Activated B cell treated with CpG ODN at 0.5 μM for 24 hours (primary cell): Measurements from ENCODE around the gene TBX2. TPM values are rescaled to one million over a fixed set of nuclear protein-coding genes. Genes with fewer than 3 reads are reported as not detected.
A peak's percentile ranks its signal among the peaks of the same experiment; 100 is the strongest.

ENCODE experiments used
- ATAC-seq: fragments of 200-7000 bp; cut with Tn5 transposase; one replicate; pipeline ENCODE4 v1.10.0; 2021; ENCODE audit warnings: low read depth, mild to moderate bottlenecking, moderate library complexity
- CTCF ChIA-PET: fragments of 350-600 bp; sonication (Branson Sonifier 250); formaldehyde crosslinking; loops from one replicate; lab custom pipeline; 2021; ENCODE audit warnings: antibody characterized with exemption; lab: Charles Lee
- POLR2A ChIA-PET: fragments of 350-600 bp; sonication (Branson Sonifier 250); formaldehyde crosslinking; loops from one replicate; lab custom pipeline; 2021; ENCODE audit warnings: antibody characterized with exemption; lab: Charles Lee
- DNase-seq: peaks from one replicate; pipeline ENCODE4 v3.0.0; 2022
- H3K27ac Mint-ChIP-seq: one replicate; pipeline ENCODE4 v1.8.0; 2020; ENCODE audit warnings: mixed read lengths
- H3K27me3 Mint-ChIP-seq: one replicate; pipeline ENCODE4 v1.8.0; 2021; ENCODE audit warnings: mixed read lengths
- H3K36me3 Mint-ChIP-seq: one replicate; pipeline ENCODE4 v1.8.0; 2021; ENCODE audit warnings: low read depth, mixed read lengths
- H3K4me1 Mint-ChIP-seq: one replicate; pipeline ENCODE4 v1.8.0; 2021; ENCODE audit warnings: mixed read lengths
- H3K4me3 Mint-ChIP-seq: one replicate; pipeline ENCODE4 v1.8.0; 2020; ENCODE audit warnings: mild to moderate bottlenecking, mixed read lengths
- H3K9me3 Mint-ChIP-seq: one replicate; pipeline ENCODE4 v1.8.0; 2020; ENCODE audit warnings: mixed read lengths
- intact Hi-C: fragments of 100-400 bp; cut with micrococcal nuclease; formaldehyde crosslinking; loops from one replicate; pipeline ENCODE4 v1.15.1; 2024
- total RNA-seq: library from RNA; stranded (reverse); gene quantifications from 2 replicates; pipeline ENCODE4 v1.2.3, GENCODE V29; 2022
- TF ChIP-seq, protein P1 (sequence below): fragments of 200-600 bp; IDR thresholded peaks from one replicate; pipeline ENCODE4 v1.8.0; 2022; ENCODE audit warnings: antibody characterized with exemption, mild to moderate bottlenecking

Gene TBX2
- total RNA-seq, 1 donor from 2014 or later, result not detected

DNA sequence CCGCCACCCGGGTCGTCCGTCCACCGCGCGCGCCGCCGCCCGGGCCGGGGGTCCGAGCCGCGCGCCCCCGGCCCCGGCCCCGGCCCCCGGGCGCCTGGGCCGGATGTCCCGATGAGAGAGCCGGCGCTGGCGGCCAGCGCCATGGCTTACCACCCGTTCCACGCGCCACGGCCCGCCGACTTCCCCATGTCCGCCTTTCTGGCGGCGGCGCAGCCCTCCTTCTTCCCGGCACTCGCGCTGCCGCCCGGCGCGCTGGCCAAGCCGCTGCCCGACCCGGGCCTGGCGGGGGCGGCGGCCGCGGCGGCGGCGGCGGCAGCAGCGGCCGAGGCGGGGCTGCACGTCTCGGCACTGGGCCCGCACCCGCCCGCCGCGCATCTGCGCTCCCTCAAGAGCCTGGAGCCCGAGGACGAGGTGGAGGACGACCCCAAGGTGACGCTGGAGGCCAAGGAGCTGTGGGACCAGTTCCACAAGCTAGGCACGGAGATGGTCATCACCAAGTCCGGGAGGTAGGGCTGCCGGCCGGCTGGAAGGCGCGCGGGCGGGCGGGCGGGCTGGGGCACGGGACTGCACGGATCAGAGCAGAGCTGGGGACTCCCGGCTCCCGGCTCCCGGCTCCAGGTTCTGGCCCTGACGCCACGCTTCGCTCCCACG, 548 bp downstream of the TBX2 start:
- intact Hi-C loops, result loop anchor here (10.0 kb wide), 1 partner anchor 255 kb away; no protein-coding TSS in a partner anchor
- H3K9me3 Mint-ChIP-seq, result no peaks in the 10 kb centered on the region
- ChIA-PET POLR2A (no interaction called here), CTCF (interaction anchor here (3.3 kb wide), 1 partner anchor 12 kb away, joined by 14 read pairs; no protein-coding TSS in a partner anchor)
- H3K27me3 Mint-ChIP-seq, result peaks cover 51% of the 10 kb centered on the region
- no peaks in the 10 kb centered on the region for H3K36me3 Mint-ChIP-seq
- no peak overlapping the region for H3K27ac Mint-ChIP-seq
- peak overlapping the region; percentile 70 for H3K4me3 Mint-ChIP-seq
- TF ChIP-seq, protein P1, sequence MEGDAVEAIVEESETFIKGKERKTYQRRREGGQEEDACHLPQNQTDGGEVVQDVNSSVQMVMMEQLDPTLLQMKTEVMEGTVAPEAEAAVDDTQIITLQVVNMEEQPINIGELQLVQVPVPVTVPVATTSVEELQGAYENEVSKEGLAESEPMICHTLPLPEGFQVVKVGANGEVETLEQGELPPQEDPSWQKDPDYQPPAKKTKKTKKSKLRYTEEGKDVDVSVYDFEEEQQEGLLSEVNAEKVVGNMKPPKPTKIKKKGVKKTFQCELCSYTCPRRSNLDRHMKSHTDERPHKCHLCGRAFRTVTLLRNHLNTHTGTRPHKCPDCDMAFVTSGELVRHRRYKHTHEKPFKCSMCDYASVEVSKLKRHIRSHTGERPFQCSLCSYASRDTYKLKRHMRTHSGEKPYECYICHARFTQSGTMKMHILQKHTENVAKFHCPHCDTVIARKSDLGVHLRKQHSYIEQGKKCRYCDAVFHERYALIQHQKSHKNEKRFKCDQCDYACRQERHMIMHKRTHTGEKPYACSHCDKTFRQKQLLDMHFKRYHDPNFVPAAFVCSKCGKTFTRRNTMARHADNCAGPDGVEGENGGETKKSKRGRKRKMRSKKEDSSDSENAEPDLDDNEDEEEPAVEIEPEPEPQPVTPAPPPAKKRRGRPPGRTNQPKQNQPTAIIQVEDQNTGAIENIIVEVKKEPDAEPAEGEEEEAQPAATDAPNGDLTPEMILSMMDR, result no peak
- peaks cover 51% of the 10 kb centered on the region for H3K4me1 Mint-ChIP-seq
- ATAC-seq, result no peak
- DNase-seq, result no peak

DNA sequence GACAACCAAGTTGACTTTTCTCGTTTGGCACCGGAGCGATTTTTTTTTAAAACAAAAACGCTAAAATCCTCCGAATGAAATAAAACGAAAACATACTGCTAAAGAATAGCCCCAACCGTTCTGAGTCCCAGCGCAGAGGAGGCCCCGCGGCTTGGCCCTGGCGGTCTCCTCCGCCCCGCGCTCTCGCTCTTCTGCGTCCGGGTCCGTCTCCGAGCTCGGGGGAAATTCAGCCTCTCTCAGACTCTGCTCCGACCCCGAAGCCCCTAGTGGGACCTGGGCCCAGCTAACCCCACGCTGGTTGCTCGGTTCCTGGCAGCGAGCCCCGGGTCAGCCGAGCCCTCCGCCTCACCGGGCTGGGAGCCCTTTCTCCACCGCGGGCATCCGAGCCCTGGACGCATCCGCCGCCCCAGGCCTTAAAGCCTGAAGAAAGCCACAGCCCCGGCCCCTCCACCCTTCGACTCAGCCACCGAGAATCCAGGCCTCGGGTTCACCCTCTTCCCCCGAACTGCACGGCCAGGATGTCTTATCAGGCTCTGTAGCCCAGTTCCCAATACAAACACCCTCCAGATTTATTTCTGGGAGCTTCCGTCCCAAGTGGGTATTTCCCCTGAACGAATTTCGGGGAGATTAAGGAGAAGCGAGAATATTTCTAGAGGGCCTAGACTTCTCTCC, 1.2 kb downstream of the TBX2 start:
- Mint-ChIP-seq H3K36me3 (no peaks in the 10 kb centered on the region), H3K4me3 (peak overlapping the region; percentile 70), H3K27ac (no peak overlapping the region), H3K9me3 (no peaks in the 10 kb centered on the region), H3K27me3 (peaks cover 47% of the 10 kb centered on the region), H3K4me1 (peaks cover 46% of the 10 kb centered on the region)
- intact Hi-C loops, result loop anchor here (10.0 kb wide), 1 partner anchor 256 kb away; no protein-coding TSS in a partner anchor
- CTCF ChIA-PET, result interaction anchor here (3.3 kb wide), 1 partner anchor 12 kb away, joined by 14 read pairs; no protein-coding TSS in a partner anchor
- POLR2A ChIA-PET, result no interaction called here
- TF ChIP-seq, protein P1, result no peak
- no peak for DNase-seq
- peak; percentile 27 for ATAC-seq

DNA sequence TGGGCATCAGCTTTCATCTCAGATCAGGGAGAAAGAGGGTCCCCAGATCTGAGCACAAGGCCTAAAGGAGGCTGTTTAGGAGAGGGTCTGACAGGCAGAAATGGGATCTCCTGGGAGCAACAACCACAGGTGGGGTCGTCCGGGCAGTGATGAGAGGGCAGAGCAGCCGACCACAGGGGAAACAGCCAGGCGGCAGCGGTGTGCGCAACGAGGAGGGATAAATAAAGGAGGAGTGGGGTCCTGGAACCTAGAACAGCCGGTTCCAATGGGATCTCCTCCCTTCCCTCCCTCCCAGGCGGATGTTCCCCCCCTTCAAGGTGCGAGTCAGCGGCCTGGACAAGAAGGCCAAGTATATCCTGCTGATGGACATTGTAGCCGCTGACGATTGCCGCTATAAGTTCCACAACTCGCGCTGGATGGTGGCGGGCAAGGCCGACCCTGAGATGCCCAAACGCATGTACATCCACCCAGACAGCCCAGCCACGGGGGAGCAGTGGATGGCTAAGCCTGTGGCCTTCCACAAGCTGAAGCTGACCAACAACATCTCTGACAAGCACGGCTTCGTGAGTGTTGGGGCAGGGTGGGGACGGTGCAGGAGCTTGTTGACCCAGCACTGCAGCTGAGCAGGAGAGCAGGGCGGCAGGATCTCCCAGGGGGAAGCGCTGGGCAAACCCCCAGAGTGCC, 1.9 kb downstream of the TBX2 start:
- intact Hi-C loops, result loop anchor here (10.0 kb wide), 1 partner anchor 257 kb away; no protein-coding TSS in a partner anchor
- TF ChIP-seq, protein P1, result no peak
- Mint-ChIP-seq H3K27ac (peak overlapping the region; percentile 42), H3K4me3 (peak overlapping the region; percentile 28), H3K9me3 (no peaks in the 10 kb centered on the region), H3K27me3 (peaks cover 53% of the 10 kb centered on the region), H3K4me1 (peaks cover 48% of the 10 kb centered on the region), H3K36me3 (no peaks in the 10 kb centered on the region)
- DNase-seq, result no peak
- ATAC-seq, result no peak
- ChIA-PET POLR2A (no interaction called here), CTCF (interaction anchor here (3.3 kb wide), 1 partner anchor 11 kb away, joined by 14 read pairs; no protein-coding TSS in a partner anchor)

DNA sequence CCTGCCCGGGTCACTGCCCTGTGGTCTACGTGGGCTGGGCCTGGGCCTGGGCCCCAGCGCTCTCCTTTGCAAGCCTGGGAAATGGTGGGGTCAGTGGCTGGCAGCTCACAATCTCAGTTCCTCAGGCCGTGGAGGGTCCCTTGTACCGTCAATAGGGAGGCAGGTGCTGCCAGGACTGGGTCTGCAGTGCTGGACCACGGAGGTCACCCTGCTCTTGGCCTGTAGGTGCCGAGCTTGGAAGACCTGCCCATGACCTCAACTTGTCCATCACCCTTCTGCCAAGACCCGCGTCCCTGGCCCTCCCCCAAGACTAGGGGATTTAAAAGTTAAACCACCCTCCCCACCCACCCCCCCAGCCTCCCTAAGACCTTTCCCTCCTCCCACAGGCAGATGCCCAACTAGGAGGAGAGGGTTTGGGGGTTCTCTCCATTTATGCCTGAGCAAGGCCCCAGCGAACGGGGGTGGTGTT, 2.5 kb downstream of the TBX2 start:
- POLR2A ChIA-PET, result no interaction called here
- Mint-ChIP-seq H3K27ac (no peak overlapping the region), H3K4me3 (no peak overlapping the region), H3K4me1 (peaks cover 48% of the 10 kb centered on the region), H3K27me3 (peaks cover 57% of the 10 kb centered on the region), H3K36me3 (no peaks in the 10 kb centered on the region), H3K9me3 (no peaks in the 10 kb centered on the region)
- TF ChIP-seq, protein P1, result no peak
- ATAC-seq (no peak), DNase-seq (no peak)
- intact Hi-C loops, result loop anchor here (10.0 kb wide), 1 partner anchor 257 kb away; no protein-coding TSS in a partner anchor
- CTCF ChIA-PET, result interaction anchor here (0.6 to 3.3 kb wide), 2 partner anchors 10 to 439 kb away, joined by 4 to 14 read pairs; no protein-coding TSS in a partner anchor
